ENCODE results near the gene HES3.

Gene HES3

GRCh38 chr1:6273380-6273891, 29.5 kb downstream of the HES3 start:
- no peaks in the 10 kb centered on the region for H3K27me3 ChIP-seq (replicated peaks; ENCODE audit: insufficient read depth, low read length)
- no peak overlapping the region for H2AFZ ChIP-seq (ENCODE audit: low read length)
- H3K36me3 ChIP-seq (replicated peaks; ENCODE audit: insufficient read depth, low read length) = no peaks in the 10 kb centered on the region
- no peak for TF ChIP-seq CTCF (IDR thresholded peaks at IDR 0.05; ENCODE audit: low read length)
- no peak for TF ChIP-seq EZH2 (optimal IDR thresholded peaks at IDR 0.05; ENCODE audit: low read depth, low read length)
- no peak for TF ChIP-seq EZH2phosphoT487 (IDR thresholded peaks at IDR 0.05; ENCODE audit: low read length)
- H3K9me3 ChIP-seq (replicated peaks; ENCODE audit: insufficient read depth, low read length) = no peaks in the 10 kb centered on the region
- H3K4me2 ChIP-seq (ENCODE audit: low read depth, low read length) = no peak overlapping the region
- no peak overlapping the region for H3K4me3 ChIP-seq (ENCODE audit: low read length)
- H4K20me1 ChIP-seq (ENCODE audit: insufficient read depth, low read length) = no peaks in the 10 kb centered on the region
- no peak for DNase-seq
- H3K27ac ChIP-seq (ENCODE audit: low read length) = no peak overlapping the region
- no peaks in the 10 kb centered on the region for H3K9me2 ChIP-seq (replicated peaks; ENCODE audit: insufficient read depth, low read length)
- H3F3A ChIP-seq (ENCODE audit: insufficient read depth, low read length) = no peaks in the 10 kb centered on the region
- H3K9ac ChIP-seq (ENCODE audit: low read length) = no peak overlapping the region
- H3K79me2 ChIP-seq (ENCODE audit: low read length) = no peaks in the 10 kb centered on the region
- H3K4me1 ChIP-seq (ENCODE audit: low read length) = no peaks in the 10 kb centered on the region

- Histone ChIP-seq H3K36me3 (replicated peaks; ENCODE audit: insufficient read depth, low read length) (no peaks in the 10 kb centered on the region), H3K79me2 (ENCODE audit: low read length) (no peaks in the 10 kb centered on the region), H3K9me3 (replicated peaks; ENCODE audit: insufficient read depth, low read length) (no peaks in the 10 kb centered on the region), H3K9me2 (replicated peaks; ENCODE audit: insufficient read depth, low read length) (no peaks in the 10 kb centered on the region), H3K9ac (ENCODE audit: low read length) (no peak overlapping the region), H3K27me3 (replicated peaks; ENCODE audit: insufficient read depth, low read length) (no peaks in the 10 kb centered on the region), H3F3A (ENCODE audit: insufficient read depth, low read length) (no peaks in the 10 kb centered on the region), H4K20me1 (ENCODE audit: insufficient read depth, low read length) (no peaks in the 10 kb centered on the region), H3K4me3 (ENCODE audit: low read length) (no peak overlapping the region), H2AFZ (ENCODE audit: low read length) (no peak overlapping the region), H3K4me2 (ENCODE audit: low read depth, low read length) (no peak overlapping the region), H3K27ac (ENCODE audit: low read length) (no peak overlapping the region), H3K4me1 (ENCODE audit: low read length) (no peaks in the 10 kb centered on the region)
- no peak for TF ChIP-seq CTCF (IDR thresholded peaks at IDR 0.05; ENCODE audit: low read length)
- TF ChIP-seq EZH2phosphoT487 (IDR thresholded peaks at IDR 0.05; ENCODE audit: low read length) = no peak
- TF ChIP-seq EZH2 (optimal IDR thresholded peaks at IDR 0.05; ENCODE audit: low read depth, low read length) = no peak
- DNase-seq = no peak
These were observed 30.1 kb downstream of the HES3 start for GRCh38 chr1:6274102-6274501.

GRCh38 chr1:6274622-6275139, 30.7 kb downstream of the HES3 start:
- Histone ChIP-seq H3K4me1 (ENCODE audit: low read length) (no peaks in the 10 kb centered on the region), H3K27me3 (replicated peaks; ENCODE audit: insufficient read depth, low read length) (no peaks in the 10 kb centered on the region), H3K9ac (ENCODE audit: low read length) (no peak overlapping the region), H3K9me3 (replicated peaks; ENCODE audit: insufficient read depth, low read length) (no peaks in the 10 kb centered on the region), H3K9me2 (replicated peaks; ENCODE audit: insufficient read depth, low read length) (no peaks in the 10 kb centered on the region), H3K27ac (ENCODE audit: low read length) (no peak overlapping the region), H3K4me3 (ENCODE audit: low read length) (no peak overlapping the region), H3F3A (ENCODE audit: insufficient read depth, low read length) (no peaks in the 10 kb centered on the region), H3K36me3 (replicated peaks; ENCODE audit: insufficient read depth, low read length) (no peaks in the 10 kb centered on the region), H3K4me2 (ENCODE audit: low read depth, low read length) (no peak overlapping the region), H3K79me2 (ENCODE audit: low read length) (no peaks in the 10 kb centered on the region), H2AFZ (ENCODE audit: low read length) (no peak overlapping the region), H4K20me1 (ENCODE audit: insufficient read depth, low read length) (no peaks in the 10 kb centered on the region)
- DNase-seq = no peak
- TF ChIP-seq EZH2phosphoT487 (IDR thresholded peaks at IDR 0.05; ENCODE audit: low read length) (no peak), CTCF (IDR thresholded peaks at IDR 0.05; ENCODE audit: low read length) (no peak), EZH2 (optimal IDR thresholded peaks at IDR 0.05; ENCODE audit: low read depth, low read length) (no peak)
